ENCODE data around the gene OR13A1.
"Not testable (repeated sequence)": the region's sequence is repeated elsewhere in the genome, so short reads cannot be mapped to it uniquely, and the experiment has no call there.

OR13A1 gene

GRCh38 chr10:45315508-45315907 is at the start of gene OR13A1:
Gene OR13A1, minus strand, starts transcription at chr10:45315608. Its CDS starts 11,186 bp downstream, at chr10:45304422.
- DNase-seq, result no peak

GRCh38 chr10:45361983-45362799 is 46.8 kb upstream of the OR13A1 start:
- not testable (repeated sequence) for DNase-seq

- not testable (repeated sequence) for DNase-seq
These were observed 43.6 kb upstream of the OR13A1 start for GRCh38 chr10:45358961-45359360.

- no peak for DNase-seq
These were observed 40.1 kb upstream of the OR13A1 start for GRCh38 chr10:45355494-45355893.

GRCh38 chr10:45354261-45354660 is 38.9 kb upstream of the OR13A1 start:
- DNase-seq, result no peak

- DNase-seq, result no peak
These were observed 37.8 kb upstream of the OR13A1 start for GRCh38 chr10:45353186-45353585.

- DNase-seq, result not testable (repeated sequence)
These were observed 32.9 kb upstream of the OR13A1 start for GRCh38 chr10:45348196-45348765.

- not testable (repeated sequence) for DNase-seq
These were observed 32.1 kb upstream of the OR13A1 start for GRCh38 chr10:45347464-45347863.

- DNase-seq, result not testable (repeated sequence)
These were observed 31.4 kb upstream of the OR13A1 start for GRCh38 chr10:45346652-45347335.

- not testable (repeated sequence) for DNase-seq
These were observed 25.0 kb upstream of the OR13A1 start for GRCh38 chr10:45340420-45340819.

GRCh38 chr10:45339894-45340293 is 24.5 kb upstream of the OR13A1 start:
- no peak for DNase-seq

- not testable (repeated sequence) for DNase-seq
These were observed 16.4 kb upstream of the OR13A1 start for GRCh38 chr10:45331824-45332223.

GRCh38 chr10:45326864-45327263 is 11.5 kb upstream of the OR13A1 start:
- not testable (repeated sequence) for DNase-seq

- no peak for DNase-seq
These were observed 9.7 kb upstream of the OR13A1 start for GRCh38 chr10:45325116-45325515.

GRCh38 chr10:45319702-45320101 is 4.3 kb upstream of the OR13A1 start:
- no peak for DNase-seq

- DNase-seq, result no peak
These were observed 2.0 kb downstream of the OR13A1 start for GRCh38 chr10:45313264-45313873.

GRCh38 chr10:45308707-45309106 is 6.7 kb downstream of the OR13A1 start:
- DNase-seq, result no peak

GRCh38 chr10:45302573-45302972 is 12.8 kb downstream of the OR13A1 start:
- DNase-seq, result no peak

GRCh38 chr10:45298341-45298955 is 17.0 kb downstream of the OR13A1 start:
- not testable (repeated sequence) for DNase-seq

- no peak for DNase-seq
These were observed 20.7 kb downstream of the OR13A1 start for GRCh38 chr10:45294681-45295080.

- DNase-seq, result no peak
These were observed 28.4 kb downstream of the OR13A1 start for GRCh38 chr10:45286980-45287379.

GRCh38 chr10:45282061-45282460 is 33.3 kb downstream of the OR13A1 start:
- DNase-seq, result no peak

All from NCI-H446 treated with DMSO at 0.1 percent for 48 hours (cell line).